Right ventricle myocardium inferior (tissue), 1 donor: ENCODE data around the gene SLC39A11. TPM values are rescaled to one million over a fixed set of nuclear protein-coding genes. Genes with fewer than 3 reads are reported as not detected.
"Not testable (repeated sequence)": the region's sequence is repeated elsewhere in the genome, so short reads cannot be mapped to it uniquely, and the experiment has no call there.

Source experiments
- ATAC-seq: fragments of 200-7000 bp; cut with Tn5 transposase; one replicate; pipeline ENCODE4 v1.9.1; 2020; ENCODE audit warnings: mild to moderate bottlenecking, moderate library complexity
- DNase-seq: peaks from one replicate; pipeline ENCODE4 v3.0.0; 2021; ENCODE audit errors: missing footprints
- intact Hi-C: fragments of 100-400 bp; cut with DNase I; formaldehyde crosslinking; loops from one replicate; pipeline ENCODE4 v1.11.0; 2022
- total RNA-seq: library from RNA; stranded (reverse); fragmentation: NEBNext Ultra II Directional; extraction: Animal tissue kit (Norgen Biotek cat#: 25700); gene quantifications from one replicate; pipeline ENCODE4 v1.2.1, GENCODE V29; 2021
- donor health status: DM: no; HTN: yes; CAD: no; lungs with severe emphysema.

Gene SLC39A11
- total RNA-seq, 1 donor from 2014 or later, result 6.9 TPM

GRCh38 chr17:73027130-73027741 lies 65.3 kb downstream of the SLC39A11 start:
- intact Hi-C loops, result no loop called here
- DNase-seq (no peak), ATAC-seq (no peak)

- DNase-seq (no peak), ATAC-seq (no peak)
- intact Hi-C loops, result no loop called here
These were observed 67.4 kb downstream of the SLC39A11 start for GRCh38 chr17:73025041-73025560.

GRCh38 chr17:73023759-73024158 lies 68.7 kb downstream of the SLC39A11 start:
- intact Hi-C loops, result no loop called here
- ATAC-seq (no peak), DNase-seq (no peak)

GRCh38 chr17:73022694-73023093 lies 69.8 kb downstream of the SLC39A11 start:
- intact Hi-C loops, result no loop called here
- DNase-seq, result no peak
- ATAC-seq, result no peak

- intact Hi-C loops, result no loop called here
- ATAC-seq (no peak), DNase-seq (no peak)
These were observed 70.7 kb downstream of the SLC39A11 start for GRCh38 chr17:73021771-73022170.

- DNase-seq, result no peak
- no peak for ATAC-seq
- intact Hi-C loops, result no loop called here
These were observed 72.4 kb downstream of the SLC39A11 start for GRCh38 chr17:73020110-73020509.

GRCh38 chr17:73018599-73018998 lies 73.9 kb downstream of the SLC39A11 start:
- ATAC-seq (no peak), DNase-seq (no peak)
- intact Hi-C loops, result no loop called here

- ATAC-seq (no peak), DNase-seq (no peak)
- intact Hi-C loops, result no loop called here
These were observed 74.8 kb downstream of the SLC39A11 start for GRCh38 chr17:73017658-73018057.

GRCh38 chr17:73015722-73016276 lies 76.7 kb downstream of the SLC39A11 start:
- intact Hi-C loops, result no loop called here
- DNase-seq (no peak), ATAC-seq (no peak)

- DNase-seq (peak; percentile 4), ATAC-seq (no peak)
- intact Hi-C loops, result no loop called here
These were observed 78.4 kb downstream of the SLC39A11 start for GRCh38 chr17:73013816-73014663.

GRCh38 chr17:73013301-73013700 lies 79.2 kb downstream of the SLC39A11 start:
- intact Hi-C loops, result no loop called here
- no peak for DNase-seq
- no peak for ATAC-seq

- peak; percentile 32 for DNase-seq
- no peak for ATAC-seq
- intact Hi-C loops, result no loop called here
These were observed 81.4 kb downstream of the SLC39A11 start for GRCh38 chr17:73011016-73011486.

GRCh38 chr17:73010414-73010813 lies 82.1 kb downstream of the SLC39A11 start:
- DNase-seq (no peak), ATAC-seq (no peak)
- intact Hi-C loops, result no loop called here

- DNase-seq, result peak; percentile 2
- ATAC-seq, result peak; percentile 29
- intact Hi-C loops, result no loop called here
These were observed 85.1 kb downstream of the SLC39A11 start for GRCh38 chr17:73007407-73007806.

GRCh38 chr17:73005360-73005759 lies 87.1 kb downstream of the SLC39A11 start:
- no peak for ATAC-seq
- intact Hi-C loops, result no loop called here

GRCh38 chr17:73003487-73003886 lies 89.0 kb downstream of the SLC39A11 start:
- intact Hi-C loops, result no loop called here
- ATAC-seq, result no peak
- DNase-seq, result peak; percentile 13

More at GRCh38 chr17:73005360-73005759, 87.1 kb downstream of the SLC39A11 start:
- DNase-seq, result peak; percentile 43

- DNase-seq, result no peak
- intact Hi-C loops, result no loop called here
- no peak for ATAC-seq
These were observed 91.7 kb downstream of the SLC39A11 start for GRCh38 chr17:73000832-73001231.

GRCh38 chr17:72999474-72999873 lies 93.0 kb downstream of the SLC39A11 start:
- DNase-seq, result peak; percentile 9
- intact Hi-C loops, ATAC-seq: not testable (repeated sequence)

GRCh38 chr17:72998343-72998742 lies 94.1 kb downstream of the SLC39A11 start:
- no peak for DNase-seq
- intact Hi-C loops, result no loop called here
- no peak for ATAC-seq

GRCh38 chr17:72997559-72997958 lies 94.9 kb downstream of the SLC39A11 start:
- intact Hi-C loops, result no loop called here
- ATAC-seq, result no peak
- peak; percentile 2 for DNase-seq
